Stimulated activated CD8-positive, alpha-beta memory T cell treated with anti-CD3 and anti-CD28 coated beads, Interleukin-7, amount 100 ng/mL, for 1 hour (primary cell): ENCODE results near the gene SYT15.
"Not testable (repeated sequence)": the region's sequence is repeated elsewhere in the genome, so short reads cannot be mapped to it uniquely, and the experiment has no call there.

Experiments used
- DNase-seq, 2 donors: peaks; one replicate each; pipeline ENCODE4 v3.0.0-alpha.2; 2020; ENCODE audit warnings: low read depth in 2 of 2

The SYT15 gene

DNA sequence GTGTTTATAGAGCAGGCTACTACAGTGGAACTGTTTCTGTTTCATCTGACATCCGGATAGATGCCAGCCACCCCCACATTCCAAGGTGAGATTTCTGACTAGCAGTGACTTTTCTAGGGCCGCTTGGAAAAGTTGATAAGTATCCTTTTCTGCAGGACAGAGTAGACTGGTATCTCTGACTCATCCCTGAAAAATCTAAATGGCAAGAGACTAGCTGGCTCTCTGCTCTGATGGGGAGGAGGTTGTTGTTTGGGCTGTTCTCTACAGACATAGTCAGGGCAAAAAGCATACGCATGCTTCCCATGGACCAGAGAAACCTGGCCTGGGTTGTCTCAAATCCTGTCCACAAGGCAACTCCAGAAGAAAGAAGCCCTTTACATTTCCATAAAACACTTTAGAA, 10.7 kb downstream of the SYT15 start:
- not testable (repeated sequence) for DNase-seq

DNA sequence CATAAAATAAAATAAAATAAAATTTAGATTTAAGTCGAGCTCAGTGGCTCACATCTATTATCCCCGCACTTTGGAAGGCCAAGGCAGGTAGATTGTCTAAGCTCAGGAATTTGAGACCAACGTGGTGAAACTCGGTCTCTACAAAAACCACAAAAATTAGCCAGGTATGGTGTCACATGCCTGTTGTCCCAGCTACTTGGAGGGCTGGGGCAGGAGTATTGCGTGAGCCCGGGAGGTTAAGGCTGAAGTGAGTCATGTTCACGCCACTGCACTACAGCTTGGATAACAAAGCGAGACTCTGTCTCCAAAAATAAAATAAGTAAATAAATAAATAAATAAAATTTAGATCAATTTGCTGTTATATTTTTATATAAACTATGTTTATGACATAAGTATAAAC, 12.1 kb downstream of the SYT15 start:
- DNase-seq: not testable (repeated sequence)

DNA sequence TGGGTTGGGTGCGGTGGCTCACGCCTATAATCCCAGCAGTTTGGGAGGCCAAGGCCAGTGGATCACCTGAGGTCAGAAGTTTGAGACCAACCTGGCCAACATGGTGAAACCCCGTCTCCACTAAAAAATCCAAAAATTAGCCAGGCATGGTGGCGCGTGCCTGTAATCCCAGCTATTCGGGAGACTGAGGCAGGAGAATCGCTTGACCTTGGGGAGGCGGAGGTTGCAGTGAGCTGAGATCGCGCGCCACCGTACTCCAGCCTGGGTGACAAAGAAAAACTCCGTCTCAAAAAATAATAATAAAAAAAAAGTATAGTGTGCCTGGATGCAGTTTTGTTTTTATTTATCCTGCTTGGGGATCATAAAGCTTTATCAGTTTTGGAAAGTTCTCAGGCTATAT, 14.4 kb downstream of the SYT15 start:
- DNase-seq: not testable (repeated sequence)

DNA sequence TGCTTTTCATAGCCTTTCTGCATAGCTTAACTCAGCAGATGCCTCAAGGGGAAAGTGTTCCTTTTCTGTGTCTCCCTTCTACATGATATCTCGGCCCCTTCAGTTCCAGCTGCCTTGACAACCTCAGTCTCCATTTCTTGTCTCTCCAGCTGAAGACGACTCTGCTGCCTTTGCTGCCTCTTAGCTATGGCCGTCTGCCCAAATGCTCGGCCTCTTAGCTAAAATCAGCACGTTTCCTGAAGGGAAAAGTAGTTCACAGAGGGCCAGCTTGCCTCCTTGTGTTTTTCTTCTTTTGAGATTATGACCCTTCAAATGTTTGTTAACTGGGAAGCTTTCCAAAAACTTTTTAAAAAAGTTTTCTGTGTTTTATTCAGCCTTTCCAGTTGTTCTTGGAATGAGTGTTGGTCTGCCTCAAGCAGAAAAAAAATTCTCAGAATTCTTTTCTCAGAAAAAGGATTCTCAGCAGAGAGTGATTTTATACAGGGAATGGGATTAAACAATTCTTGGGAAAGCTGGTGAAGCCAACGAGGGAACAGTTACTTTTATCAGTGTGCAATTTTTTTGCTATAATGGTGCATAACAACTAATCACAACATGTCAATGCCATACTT, 15.6 kb downstream of the SYT15 start:
- not testable (repeated sequence) for DNase-seq

DNA sequence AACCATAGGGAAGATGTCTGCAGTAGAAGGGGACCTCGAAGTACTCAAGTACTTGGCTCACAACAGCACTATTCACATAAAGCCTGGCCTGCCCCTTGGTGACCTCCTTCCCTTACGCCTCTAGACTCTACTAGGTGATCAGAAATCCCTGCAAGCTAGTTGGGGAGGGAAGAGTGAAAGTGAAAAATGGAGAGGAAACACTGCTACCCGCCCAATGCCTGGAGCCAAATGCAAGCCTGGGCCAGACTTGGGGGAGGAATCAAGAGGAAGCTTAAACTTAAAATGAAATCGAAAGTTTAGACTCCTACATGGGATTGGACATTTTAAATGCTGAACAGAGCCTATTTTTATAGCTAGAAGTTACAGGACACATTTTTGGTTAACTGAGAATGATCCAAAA, 17.6 kb downstream of the SYT15 start:
- not testable (repeated sequence) for DNase-seq

DNA sequence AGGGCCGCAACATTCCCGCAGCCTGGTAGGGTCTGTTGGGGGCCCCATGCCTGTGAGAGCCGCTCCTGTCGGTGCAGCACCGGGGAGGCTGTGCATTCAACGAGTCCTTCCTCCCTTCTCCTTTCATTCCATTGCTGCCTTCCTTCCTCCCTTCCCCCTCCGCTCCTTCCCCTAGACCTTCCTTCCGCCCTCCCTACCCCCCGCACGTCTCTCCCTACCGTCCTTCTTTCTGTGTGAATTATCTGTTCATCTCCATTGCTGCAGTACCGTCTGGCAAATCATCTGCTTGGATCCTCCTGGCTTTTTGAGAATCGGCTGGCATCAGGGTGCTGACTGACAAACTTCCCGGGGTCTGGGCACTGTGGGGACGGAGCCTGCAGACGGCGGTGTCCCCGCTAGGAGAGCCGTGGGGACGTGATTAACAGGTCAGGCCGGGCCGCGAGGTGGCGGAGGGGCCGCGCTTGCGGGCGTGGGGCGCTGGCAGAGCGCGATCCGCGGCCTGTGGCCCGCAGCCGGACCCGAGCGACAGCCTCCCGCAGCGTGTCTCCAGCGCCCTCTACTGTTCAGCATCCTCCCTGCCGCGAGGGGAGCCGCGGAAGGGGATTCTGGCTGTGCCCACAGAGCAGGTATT, 18.8 kb downstream of the SYT15 start:
- not testable (repeated sequence) for DNase-seq

DNA sequence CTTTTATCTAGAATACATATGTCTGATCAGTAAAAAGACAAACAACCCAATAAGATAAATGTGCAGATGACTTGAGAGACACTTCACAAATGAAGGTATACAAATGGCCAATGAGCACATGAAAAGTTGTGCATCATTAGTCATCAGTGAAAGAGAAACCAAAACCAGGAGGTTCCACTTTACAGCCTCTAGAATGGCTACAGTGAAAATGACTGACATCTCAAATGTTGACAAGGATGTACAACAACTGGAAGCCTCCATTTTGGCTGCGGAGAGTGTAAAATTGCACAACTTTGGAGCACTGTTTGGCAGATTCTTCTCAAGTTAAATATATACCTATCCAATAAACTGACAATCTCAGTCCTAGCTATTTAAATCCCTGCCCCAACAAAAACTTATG, 21.6 kb downstream of the SYT15 start:
- not testable (repeated sequence) for DNase-seq

DNA sequence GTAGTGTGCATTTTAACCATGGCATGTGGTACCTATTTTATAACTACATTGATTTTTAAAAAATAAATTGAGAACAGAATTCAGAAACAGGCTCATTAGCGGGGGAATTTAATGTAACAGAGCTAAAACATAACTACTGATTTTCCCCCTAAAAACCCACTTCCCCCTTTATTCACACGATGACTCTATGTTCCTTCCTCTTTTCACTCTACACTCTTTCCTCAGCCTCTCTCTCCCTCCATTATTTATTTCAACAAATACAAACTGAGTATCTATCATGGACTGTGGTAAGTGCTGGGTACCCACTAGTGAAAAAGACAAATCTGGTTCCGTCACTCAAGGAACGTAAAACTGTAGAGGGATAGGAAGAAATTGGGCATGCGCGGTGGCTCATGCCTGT, 36.6 kb downstream of the SYT15 start:
- DNase-seq: not testable (repeated sequence)

DNA sequence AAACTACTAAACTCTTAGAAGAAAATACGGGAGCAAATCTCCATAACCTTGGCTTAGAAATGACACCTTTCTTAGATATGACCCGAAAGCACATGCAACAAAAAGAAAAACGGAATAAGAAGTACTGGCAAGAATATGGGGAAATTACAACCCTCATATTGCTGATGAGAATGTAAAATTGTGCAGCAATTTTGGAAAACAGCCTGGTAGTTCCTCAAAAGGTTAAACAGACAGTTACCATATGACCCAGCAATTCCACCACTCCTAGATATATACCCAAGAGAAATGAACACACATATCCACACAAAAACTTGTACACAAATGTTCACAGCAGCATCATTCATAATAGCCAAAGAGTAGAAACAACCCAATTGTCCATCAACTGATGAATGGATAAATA, 37.3 kb downstream of the SYT15 start:
- not testable (repeated sequence) for DNase-seq

DNA sequence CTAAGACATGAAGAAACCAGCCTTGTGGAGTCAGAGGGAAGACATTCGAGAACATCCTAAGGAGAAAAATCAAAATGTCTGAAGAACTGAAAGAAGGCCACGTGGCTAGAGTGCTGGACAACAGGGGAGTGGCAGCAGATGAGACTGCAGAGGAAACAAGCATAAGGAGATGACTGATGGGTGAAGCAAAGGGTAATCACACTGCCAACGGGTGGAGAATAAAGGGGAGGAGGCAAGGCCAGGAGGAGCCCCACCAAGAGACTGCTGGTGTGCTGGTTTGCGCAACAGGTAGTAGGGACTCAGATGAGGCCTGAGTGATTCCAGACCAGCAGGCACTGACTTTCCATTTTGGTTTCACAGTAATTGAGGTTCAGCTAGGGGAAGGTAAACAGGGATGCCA, 38.2 kb downstream of the SYT15 start:
- DNase-seq: not testable (repeated sequence)

DNA sequence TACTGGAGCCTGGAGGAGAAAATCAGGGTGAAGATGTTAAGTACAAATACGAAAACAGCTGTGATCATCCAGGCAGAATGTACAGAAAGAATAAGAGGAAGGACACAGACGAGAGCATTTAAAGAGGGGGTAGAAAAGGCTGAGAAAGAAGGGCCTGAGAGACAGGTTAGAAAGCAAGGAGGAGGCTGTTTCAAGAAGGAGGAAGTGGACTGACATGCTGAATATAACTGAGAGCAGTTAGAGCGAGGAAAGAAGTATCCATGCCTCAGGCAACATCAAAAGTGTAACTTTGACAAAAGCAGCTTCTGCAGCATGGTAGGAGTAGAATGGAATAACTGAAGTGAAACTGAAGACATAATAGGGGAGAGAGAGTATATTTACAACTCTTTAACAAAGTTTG, 39.0 kb downstream of the SYT15 start:
- not testable (repeated sequence) for DNase-seq

DNA sequence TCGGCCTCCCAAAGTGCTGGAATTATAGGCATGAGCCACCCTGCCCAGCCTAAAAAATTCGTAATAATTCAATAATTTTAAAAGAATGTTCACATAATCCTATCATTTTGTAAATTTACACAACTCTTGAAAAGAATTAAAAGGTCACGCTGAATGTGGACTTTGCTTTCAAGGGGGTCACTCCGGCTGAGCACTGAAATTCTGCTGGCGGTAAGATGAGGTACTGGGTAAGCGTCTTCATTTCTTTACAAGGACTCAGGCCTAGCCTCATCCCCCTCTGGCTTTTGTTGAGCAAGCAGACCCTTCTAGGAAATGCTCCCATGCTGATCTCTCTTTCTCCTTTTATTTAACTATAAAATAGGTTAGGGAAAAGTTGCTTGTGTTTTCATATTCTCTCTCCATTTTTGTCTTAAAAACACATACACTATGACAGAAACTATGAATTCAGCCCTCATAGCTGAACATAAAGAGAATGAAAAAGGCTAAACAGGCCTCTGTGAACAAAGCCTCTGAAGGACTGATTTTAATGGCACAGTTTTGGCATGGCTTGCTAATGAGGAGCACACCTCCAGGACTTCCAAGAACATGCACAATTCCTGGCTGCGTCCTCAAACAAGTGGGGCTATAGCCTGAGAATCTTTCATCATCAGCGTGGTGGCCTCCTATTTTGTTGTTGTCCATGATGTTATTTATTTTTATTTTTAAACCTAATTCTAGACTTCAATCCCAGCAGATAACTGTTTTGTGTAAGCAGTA, 45.1 kb downstream of the SYT15 start:
- DNase-seq: not testable (repeated sequence)

DNA sequence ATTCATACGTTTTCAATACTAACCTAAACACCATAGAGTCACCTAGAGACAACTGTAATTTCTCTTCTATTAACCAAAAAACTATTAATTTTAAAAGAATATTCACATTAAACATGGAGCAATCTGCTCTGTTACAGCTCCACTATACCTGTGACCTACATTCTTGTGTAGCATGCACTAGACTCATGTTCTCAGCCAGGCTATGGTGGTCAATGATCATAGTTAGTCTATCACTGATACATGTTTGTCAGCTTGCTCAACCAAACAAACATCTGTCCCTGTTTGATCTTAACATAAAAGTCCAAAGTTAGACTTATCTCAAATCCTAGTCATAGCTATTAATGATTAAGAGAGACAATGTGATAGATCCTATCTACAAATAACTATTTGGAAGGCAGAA, 50.9 kb downstream of the SYT15 start:
- not testable (repeated sequence) for DNase-seq

DNA sequence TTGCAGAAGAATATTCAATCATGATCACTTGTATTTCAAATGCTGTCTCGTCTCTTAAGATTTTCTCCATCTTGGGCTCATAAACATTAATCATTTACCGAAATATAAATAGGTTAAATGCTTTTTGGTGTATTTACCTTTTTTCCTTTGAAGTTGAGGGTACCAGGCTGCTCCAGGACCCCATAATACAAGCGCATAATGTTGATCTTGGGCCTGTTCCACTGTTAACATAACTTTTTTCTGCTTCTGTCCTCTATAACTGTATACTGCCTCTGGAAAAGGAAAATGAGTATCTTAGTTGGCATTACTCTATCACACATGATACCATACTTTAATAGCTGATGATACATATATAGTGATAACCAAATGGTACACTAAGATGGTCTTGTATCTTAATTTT, 51.9 kb downstream of the SYT15 start:
- DNase-seq: not testable (repeated sequence)

DNA sequence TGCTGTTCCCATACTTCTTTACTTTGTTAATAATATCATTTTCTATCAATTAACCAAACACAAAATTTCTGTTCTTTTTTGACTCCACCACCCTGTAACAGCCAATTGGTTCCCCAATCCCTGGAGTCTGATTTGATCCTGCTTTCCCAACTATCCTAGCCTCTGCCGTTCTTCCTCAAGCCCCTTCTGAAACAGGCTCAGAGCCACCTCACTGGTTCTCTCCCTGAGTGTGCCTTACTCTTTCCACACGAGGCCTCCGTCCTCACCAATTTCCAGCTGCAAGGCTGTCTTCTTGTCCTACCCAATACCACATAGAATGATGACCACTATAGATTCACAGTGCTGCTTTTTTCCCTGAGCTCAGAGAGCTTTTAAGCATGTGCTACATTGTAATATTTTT, 52.8 kb downstream of the SYT15 start:
- DNase-seq: not testable (repeated sequence)

DNA sequence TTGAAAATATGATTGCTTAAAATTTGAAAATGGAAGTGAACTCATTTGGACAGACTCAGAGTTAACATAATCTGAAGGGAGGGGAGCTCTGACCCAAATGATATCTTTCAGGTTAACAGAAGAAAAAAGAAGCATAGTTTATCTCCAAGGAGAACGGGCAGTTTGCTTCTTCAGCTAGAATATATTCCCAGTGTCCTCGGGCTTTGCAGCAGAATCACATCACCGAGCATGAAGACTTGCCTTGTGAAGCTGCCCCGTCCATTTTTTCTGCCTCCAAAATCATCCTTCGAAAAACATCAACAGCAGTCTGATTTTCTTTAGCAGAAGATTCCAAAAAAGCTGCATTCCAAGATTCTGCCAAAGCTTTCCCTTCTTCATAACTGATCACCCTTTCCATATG, 55.8 kb downstream of the SYT15 start:
- DNase-seq: not testable (repeated sequence)

DNA sequence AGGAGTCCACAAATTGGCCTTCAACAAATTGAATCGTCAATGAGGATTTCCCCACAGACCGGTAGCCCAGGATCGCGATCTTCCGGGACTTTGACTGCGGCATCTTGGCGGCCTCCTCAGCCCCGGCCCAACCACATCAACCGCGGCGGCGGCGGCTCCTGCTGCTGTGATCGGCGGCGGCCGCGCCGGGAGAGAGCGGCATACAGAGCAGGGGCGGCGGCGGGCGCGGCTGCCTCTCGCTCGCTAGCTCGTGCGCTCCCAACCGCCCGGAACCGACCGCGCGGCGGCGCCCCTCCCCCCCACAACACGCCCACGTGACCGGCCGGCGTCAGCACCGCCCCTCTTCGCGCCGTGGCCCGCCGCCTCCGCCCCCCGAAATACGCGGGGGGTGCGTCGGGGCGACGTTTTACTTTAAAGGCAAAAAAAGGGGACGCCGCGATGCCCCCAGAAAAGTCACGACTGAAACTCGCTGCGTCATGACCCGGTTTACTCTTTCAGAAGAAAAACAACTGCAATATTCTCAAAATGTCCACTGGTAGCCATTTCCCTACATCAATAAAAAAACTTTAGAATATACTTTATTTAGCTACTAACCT, 56.5 kb downstream of the SYT15 start:
- DNase-seq: not testable (repeated sequence)

DNA sequence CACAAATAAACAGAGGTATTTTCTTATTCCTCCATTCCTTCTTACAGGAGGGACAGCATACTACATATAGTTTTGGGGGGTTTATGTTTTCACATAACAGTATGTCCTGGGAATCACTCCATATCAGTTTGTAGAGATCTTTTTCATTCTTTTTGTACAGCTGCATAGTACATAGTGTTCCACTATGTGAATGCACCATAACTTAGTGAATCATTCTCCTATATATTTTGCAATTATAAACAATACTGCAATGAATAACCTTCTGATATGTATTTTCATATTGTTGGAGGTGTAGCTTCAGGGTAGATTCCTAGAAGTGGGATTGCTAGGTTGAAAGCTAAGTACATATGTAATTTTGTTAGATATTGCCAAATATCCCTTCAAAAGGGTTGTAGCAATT, 61.1 kb downstream of the SYT15 start:
- not testable (repeated sequence) for DNase-seq
